Measurements from ENCODE around the gene TOMM20.

- no peak for TF ChIP-seq ZNF384 (IDR thresholded peaks at IDR 0.05)
- no peak for TF ChIP-seq HDGF (IDR thresholded peaks at IDR 0.05; ENCODE audit: borderline replicate concordance)
- no peak for TF ChIP-seq FOXM1 (IDR thresholded peaks at IDR 0.05; ENCODE audit: borderline replicate concordance)
- no peak for TF ChIP-seq SP1 (IDR thresholded peaks at IDR 0.05)
- no peak for TF ChIP-seq TARDBP (IDR thresholded peaks at IDR 0.05)
- TF ChIP-seq BHLHE40 (IDR thresholded peaks at IDR 0.05; ENCODE audit: borderline replicate concordance) = no peak
- no peak for TF ChIP-seq NFRKB (IDR thresholded peaks at IDR 0.05)
- no peak for TF ChIP-seq FOXA1 (IDR thresholded peaks at IDR 0.05)
Measured at GRCh38 chr1:235124665-235125064, 4.0 kb downstream of the TOMM20 start.
